NCI-H526 (cell line): Measurements from ENCODE around the gene KCNA2.

ENCODE experiments used
- DNase-seq, 2 experiments: peaks; one replicate each; lab custom pipeline; 2025; lab: John Stamatoyannopoulos, UW

KCNA2 gene

GRCh38 chr1:110566836-110567235, 39.3 kb downstream of the KCNA2 start:
- DNase-seq, result no peak

DNA sequence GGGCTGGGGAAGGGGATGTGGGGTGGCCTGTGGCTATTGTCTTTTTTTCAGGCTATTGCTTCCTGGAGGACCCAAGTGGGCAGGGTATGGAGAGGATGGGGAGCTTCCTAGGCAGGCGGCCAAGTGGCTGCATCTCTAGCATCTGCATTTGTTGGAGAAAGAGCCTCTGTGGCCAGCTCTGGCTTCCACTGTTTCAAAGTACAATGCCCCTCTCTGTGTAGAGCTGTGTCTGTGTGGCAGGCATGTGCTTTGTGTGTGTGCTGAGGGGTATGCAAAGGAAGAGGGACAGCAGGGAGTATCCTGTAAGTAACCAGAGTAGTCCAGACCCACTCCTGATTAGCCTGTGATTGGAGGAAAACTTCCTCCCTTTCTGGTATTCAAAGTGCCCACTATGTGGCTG, 40.6 kb downstream of the KCNA2 start:
- DNase-seq, result peak in 1 of 2 experiments; percentile 24

GRCh38 chr1:110563089-110563488, 43.1 kb downstream of the KCNA2 start:
- DNase-seq, result no peak

DNA sequence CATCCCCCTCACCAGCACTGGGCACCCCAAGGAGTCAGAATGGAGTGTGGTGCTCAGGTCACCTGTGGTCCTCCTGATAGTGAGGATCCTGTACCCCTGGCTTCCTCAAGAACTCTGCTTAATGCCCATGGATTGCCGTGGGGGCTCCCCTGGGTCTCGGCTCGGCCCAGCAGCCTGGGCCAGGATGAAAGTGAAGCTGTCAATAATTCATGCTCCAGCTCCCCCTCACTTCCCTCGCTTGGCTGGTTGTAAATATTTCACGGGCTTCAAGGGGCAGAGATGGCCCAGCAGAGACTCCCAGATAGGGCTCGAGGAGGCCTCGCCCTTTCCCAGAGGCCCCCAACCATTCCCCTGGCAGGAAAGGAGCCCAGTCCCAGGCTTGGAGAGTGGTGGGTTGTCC, 44.6 kb downstream of the KCNA2 start:
- DNase-seq, result no peak

DNA sequence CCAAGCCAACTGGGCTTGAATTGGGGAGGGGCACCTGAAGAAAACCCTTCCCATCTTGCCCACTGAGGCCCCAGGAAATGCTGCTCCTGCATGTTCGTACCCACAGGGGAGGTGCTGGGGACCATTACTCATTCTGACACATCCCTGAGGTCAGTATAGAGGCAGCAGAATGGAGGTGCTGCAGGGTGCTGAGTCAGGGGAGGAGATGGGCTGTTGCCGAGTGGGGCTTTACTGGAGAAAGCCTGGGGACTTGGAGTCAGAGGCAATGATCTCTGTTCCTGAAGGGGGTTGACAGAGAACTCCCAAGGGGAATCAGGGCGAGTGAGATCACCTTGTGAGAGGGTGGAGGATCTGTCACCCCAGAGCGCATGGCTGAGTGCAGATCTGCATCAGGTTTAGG, 47.0 kb downstream of the KCNA2 start:
- no peak for DNase-seq

DNA sequence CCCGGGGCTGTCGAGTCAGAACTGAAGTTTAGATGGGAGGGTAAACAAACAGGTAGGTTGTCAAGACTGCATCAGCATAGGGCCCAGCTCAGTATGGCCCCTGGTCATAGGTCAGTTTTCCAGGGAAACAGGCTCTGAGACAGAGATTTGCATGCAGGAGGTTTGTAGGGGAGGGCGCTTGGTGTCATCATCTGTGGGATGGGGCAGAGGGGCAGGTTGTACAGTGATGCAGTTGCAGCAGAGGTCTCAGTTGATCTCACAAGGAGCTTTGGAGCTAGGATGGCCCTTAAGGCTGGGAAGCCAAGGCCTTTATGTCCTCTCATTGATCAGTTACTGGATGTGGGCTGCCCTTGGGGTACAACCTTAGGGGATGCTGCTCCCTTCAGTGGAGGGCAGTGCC, 48.7 kb downstream of the KCNA2 start:
- DNase-seq, result peak in 1 of 2 experiments; percentile 41

- peak in 1 of 2 experiments; percentile 38 for DNase-seq
Measured at GRCh38 chr1:110556471-110556807, 49.7 kb downstream of the KCNA2 start.

DNA sequence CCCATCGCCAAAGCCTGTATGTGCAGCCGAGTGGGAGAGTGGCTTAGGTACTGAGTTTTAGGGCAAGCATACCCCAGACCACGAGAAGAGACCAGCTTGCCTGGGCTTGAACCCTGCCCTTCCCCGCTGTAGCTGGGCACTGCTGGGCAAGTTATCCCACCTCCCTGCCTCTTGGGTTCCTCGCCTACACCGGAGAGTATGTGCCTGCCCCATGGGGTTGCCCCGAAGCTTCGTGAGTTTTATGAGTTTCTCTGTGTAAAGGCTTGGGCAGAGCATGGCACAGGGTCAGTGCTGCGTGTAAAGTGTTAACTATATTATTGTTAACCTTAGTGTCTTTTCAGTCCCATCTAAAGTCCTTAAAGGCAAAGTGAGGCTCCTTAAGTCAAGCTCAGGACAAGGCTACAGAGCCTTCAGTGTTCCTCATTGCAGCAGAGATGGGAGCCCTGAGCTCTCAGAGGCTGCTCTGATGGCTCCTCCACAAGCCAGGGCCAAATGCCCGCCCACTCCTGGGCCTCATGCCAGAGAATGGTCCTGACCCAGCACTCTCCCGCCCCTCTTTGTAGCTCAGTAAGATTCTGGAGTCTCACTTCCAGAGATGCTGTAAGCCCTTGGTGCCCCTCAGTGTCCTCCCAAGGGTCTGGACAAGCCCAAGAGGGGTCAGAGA, 50.2 kb downstream of the KCNA2 start:
- DNase-seq, result peak in 1 of 2 experiments; percentile 26

DNA sequence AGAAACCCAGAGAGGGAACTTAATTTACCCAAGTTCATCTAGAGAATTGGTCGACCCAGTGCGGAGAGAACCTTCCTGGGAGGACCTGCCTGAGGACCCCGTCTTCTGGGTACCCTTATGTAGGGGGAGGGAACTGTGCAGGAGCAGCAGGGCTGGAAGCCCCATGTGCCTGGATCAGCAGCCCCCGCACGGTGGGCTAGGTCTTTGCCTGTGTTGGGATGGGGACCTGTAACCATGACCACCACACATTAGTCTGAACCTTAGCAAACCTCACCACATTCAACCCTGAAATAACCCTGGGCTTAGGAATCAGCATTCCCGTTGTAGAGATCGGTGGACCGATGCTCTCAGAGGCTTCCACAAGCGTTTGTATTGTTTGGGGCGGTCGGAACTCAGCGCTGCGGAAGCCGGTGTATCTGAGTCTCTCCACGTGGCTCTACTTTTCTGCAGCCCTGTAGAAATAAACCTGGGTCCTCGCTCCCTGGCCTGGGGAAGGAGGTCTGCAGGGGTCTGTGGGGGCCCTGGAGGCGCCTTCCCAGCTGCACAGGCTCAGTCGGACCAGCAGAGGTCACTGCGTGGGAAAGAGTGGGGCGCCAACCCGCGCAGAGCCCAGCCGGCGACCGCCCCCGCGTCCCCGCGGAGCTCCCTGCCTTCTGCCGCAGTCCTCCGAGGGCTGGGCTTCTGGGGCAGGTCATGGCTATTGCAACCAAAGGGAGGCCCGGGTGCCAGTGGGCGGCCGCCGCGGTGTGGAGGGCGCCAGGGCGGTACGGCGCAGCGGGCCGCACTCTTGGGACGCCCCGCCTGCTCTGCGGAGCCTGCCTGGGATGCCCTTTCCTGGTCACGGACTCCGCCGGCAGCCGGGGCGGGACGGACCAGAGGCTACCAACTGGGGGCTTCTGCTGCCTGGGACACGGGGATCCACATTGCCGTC, 51.0 kb downstream of the KCNA2 start:
- DNase-seq, result peak in 1 of 2 experiments; percentile 37

DNA sequence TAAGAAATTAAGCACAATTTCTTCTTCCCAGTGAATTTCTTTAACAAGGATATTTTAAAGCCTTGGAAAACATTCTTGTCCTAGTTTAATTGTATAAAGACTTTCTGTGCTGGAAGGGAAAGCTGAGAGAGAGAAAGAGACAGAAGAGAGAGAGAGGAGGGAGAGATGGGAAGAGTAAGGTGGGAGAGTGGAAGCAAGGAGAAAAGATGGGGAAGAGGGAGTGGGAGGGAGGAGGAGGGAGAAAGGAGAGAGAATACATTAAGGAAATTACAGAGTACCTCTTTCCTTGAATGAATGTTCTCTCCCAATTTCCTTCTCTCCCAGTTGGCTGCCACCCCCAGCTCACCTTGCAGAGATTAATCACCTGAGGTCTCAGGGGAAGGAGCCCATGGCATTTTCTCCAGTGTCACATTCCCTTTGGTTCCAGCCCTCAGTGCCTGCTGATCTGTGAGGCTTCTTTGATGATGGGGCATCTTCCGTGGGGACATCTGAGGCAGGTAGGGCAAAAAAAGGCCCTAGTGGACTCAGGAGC, 54.8 kb downstream of the KCNA2 start:
- no peak for DNase-seq

DNA sequence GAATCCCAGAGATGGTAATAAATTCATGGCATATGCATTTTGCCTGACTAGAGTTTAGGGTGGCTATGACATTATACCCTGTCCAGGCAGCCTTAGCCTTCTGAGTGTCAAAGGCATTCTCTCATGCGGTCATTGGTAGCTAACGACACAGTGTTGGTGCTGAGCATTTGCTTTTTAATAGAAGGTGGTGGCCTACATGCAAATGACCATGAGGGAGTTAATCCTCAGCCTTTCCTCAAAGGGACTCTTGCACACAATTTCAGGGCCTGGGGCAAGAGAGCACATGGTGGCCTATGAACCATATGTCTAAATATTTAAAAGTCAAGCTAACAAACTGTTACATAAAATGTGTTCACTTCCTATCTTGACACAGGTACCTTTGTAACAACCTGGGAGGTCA, 56.3 kb downstream of the KCNA2 start:
- peak in 1 of 2 experiments; percentile 11 for DNase-seq

GRCh38 chr1:110548381-110548780, 57.8 kb downstream of the KCNA2 start:
- peak; percentile 30 to 78 for DNase-seq

GRCh38 chr1:110547017-110547416, 59.1 kb downstream of the KCNA2 start:
- no peak for DNase-seq

DNA sequence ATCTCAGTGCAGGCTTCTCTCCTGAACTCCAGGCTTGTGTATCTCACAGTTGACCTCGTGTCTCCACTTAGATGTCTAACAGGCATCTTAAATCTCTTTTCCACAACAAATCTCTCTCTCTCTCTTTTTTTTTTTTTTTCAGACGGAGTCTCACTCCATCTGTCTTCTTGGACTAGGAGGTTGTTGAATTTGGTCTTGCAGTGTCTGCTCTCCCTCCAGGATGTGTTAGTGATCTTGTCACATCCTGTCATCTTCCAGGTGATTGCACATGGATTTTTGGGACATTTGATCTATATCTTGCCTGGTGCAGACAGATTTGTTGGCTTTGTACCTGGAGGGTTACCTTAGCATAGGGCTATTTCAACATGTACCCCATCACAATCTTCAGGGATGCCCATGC, 60.7 kb downstream of the KCNA2 start:
- no peak for DNase-seq

GRCh38 chr1:110544753-110545152, 61.4 kb downstream of the KCNA2 start:
- DNase-seq, result no peak
